SK-MEL-5 (cell line): ENCODE results near the gene TPMT. TPM values are rescaled to one million over a fixed set of nuclear protein-coding genes. Genes with fewer than 3 reads are reported as not detected.

ENCODE experiments used
- DNase-seq: peaks from one replicate; pipeline ENCODE4 v3.0.0-alpha.2; 2016; ENCODE audit warnings: low read depth, low spot score
- in situ Hi-C: cut with HindIII; loops from 2 replicates; pipeline ENCODE4 v1.10.0; 2016; ENCODE audit warnings: low sequenced_read_pairs, high pct_unique_total_duplicates, low pct_unique_long_range_greater_than_20kb
- total RNA-seq: library from RNA; depleted of rRNA; stranded (reverse); fragments of >200 nt; shearing (Covaris generic); gene quantifications from 2 replicates; pipeline ENCODE4 v1.2.3, GENCODE V29; 2014; rRNA removed

The TPMT gene
- total RNA-seq, 1 experiment from 2014 or later: 40.6 TPM

GRCh38 chr6:18088419-18089296 lies 66.2 kb downstream of the TPMT start:
- in situ Hi-C loops: no loop called here

DNA sequence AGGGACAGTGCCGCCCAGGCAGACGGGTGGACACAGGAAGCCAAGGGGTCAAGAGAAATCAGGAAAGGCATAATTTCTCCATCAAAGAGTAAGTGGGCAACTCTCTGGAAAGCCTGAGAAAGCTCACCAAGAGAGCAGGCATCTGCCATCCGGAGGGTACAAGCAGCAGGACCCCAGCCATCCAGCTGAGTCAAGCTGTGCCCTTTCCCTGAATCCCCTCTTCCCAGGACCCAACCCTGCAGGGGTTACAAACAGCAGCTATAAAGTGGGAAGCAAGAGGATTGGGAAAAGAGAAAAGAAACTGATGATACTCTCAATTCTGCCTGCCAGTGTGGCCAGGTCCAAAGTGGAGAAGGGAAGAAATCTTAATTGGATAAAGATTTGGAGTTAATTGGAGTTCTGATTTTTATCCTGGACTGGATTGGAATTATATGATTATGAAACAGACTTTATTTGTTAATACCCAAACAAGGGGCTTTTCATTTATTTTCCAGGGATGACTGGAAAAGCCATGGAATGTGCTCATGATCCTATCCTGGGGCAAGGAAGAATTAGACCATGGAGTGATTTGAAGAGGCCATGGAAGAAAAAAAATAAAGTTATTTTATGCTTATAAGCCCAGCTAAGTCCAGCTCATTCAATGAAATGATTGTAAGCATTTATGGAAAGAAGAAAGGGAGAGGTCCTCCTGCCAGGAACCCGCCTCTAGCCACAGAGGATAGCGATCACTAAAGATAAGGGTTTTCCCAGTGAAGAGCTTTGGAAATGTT lies 67.3 kb downstream of the TPMT start:
- DNase-seq: peak; percentile 98
- in situ Hi-C loops: no loop called here

More at GRCh38 chr6:18088419-18089296, 66.2 kb downstream of the TPMT start:
- DNase-seq: peak; percentile 13

DNA sequence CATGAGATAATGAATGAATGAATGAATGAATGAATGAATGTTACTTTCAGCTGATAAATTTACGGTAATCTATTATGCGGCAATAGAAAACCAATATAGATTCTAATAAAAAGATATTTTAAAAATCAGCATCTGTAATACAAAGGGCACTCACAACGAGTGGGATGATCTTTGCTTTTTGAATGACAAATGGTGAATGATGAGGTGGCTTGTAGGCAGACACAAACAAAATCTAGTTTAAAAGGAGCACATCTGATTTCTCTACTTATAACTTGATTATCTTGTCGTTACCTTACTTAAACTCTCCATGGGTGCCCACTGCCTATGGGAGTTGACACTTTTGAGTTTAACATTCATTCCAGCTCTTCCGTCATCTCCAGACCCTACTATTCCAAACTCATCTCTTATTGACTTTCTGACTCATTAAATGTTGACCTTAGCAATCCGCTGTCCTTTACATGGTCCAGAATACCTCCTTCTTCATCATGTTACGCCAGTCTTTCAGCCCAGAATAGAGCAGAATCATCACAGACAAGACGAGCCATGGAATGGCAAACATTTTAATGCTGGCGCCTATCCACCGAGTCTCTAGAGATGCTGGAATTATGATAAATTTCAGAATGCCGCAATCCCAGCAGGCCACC lies 73.7 kb downstream of the TPMT start:
- in situ Hi-C loops: no loop called here
- DNase-seq: no peak

DNA sequence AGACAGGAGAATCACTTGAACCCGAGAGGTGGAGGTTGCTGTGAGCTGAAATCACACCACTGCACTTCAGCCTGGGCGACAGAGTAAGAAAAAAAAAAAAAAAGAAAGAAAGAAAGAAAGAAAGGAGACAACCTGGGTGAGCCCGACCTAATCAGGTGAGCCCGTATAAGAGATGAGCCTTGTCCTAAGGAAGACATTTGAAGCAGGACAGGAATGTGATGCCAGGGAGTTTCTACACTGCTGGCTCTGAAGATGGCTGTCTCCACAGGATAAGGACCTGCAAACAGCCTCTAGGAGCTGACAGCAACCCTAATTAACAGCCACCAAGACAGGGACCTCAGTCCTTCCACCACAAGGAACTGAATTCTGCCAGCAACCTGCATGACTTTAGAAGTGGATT lies 74.3 kb downstream of the TPMT start:
- in situ Hi-C loops: no loop called here

GRCh38 chr6:18078866-18079265 lies 76.0 kb downstream of the TPMT start:
- DNase-seq: no peak
- in situ Hi-C loops: no loop called here

More for the DNA sequence above, 74.3 kb downstream of the TPMT start:
- DNase-seq: no peak

Other genes with a start within 250 kb of the TPMT start
- gene KIF13A, start 167.4 kb downstream of the TPMT start, total RNA-seq: 44.6 and 46.2 TPM in 2 replicates
- gene NHLRC1, start 32.4 kb downstream of the TPMT start, total RNA-seq: 4.4 and 5.0 TPM in 2 replicates
- 49.9 and 54.2 TPM in 2 replicates for gene KDM1B, start 345 bp upstream of the TPMT start, total RNA-seq
- gene DEK, start 109.5 kb upstream of the TPMT start, total RNA-seq: 141 and 143 TPM in 2 replicates
- gene RNF144B, start 232.3 kb upstream of the TPMT start, total RNA-seq: 12.2 and 14.3 TPM in 2 replicates